Activated CD4-positive, alpha-beta T cell treated with anti-CD3 and anti-CD28 coated beads, Interleukin-2, amount 10 ng/mL, durations not matched to agents 7 days and 5 days (primary cell): ENCODE results near the gene TTN. TPM values are rescaled to one million over a fixed set of nuclear protein-coding genes. Genes with fewer than 3 reads are reported as not detected.

Source experiments
- CTCF ChIA-PET: fragments of 350-600 bp; sonication (Branson Sonifier 250); formaldehyde crosslinking; loops from one replicate; lab custom pipeline; 2021; ENCODE audit warnings: antibody characterized with exemption; lab: Charles Lee
- POLR2A ChIA-PET: fragments of 350-600 bp; sonication (Branson Sonifier 250); formaldehyde crosslinking; loops from one replicate; lab custom pipeline; 2021; ENCODE audit warnings: antibody characterized with exemption; lab: Charles Lee
- DNase-seq: peaks from one replicate; pipeline ENCODE4 v3.0.0-alpha.2; 2020
- H3K27ac Mint-ChIP-seq: one replicate; pipeline ENCODE4 v1.8.0; 2021; ENCODE audit warnings: mild to moderate bottlenecking, moderate library complexity, mixed read lengths
- H3K27me3 Mint-ChIP-seq: one replicate; pipeline ENCODE4 v1.8.0; 2021; ENCODE audit warnings: mixed read lengths
- H3K36me3 Mint-ChIP-seq: one replicate; pipeline ENCODE4 v1.8.0; 2021; ENCODE audit warnings: low read depth, mixed read lengths
- H3K4me1 Mint-ChIP-seq: one replicate; pipeline ENCODE4 v1.8.0; 2021; ENCODE audit warnings: mixed read lengths
- H3K4me3 Mint-ChIP-seq: one replicate; pipeline ENCODE4 v1.8.0; 2021; ENCODE audit warnings: mild to moderate bottlenecking, moderate library complexity, mixed read lengths
- H3K9me3 Mint-ChIP-seq: one replicate; pipeline ENCODE4 v1.8.0; 2021; ENCODE audit warnings: mixed read lengths
- total RNA-seq, 2 experiments: library from RNA; stranded (reverse); gene quantifications; one replicate each; pipeline ENCODE4 v1.2.3, GENCODE V29; 2021

Gene TTN
- total RNA-seq, 2 experiments from 2014 or later: 11.6 to 12.3 TPM

DNA sequence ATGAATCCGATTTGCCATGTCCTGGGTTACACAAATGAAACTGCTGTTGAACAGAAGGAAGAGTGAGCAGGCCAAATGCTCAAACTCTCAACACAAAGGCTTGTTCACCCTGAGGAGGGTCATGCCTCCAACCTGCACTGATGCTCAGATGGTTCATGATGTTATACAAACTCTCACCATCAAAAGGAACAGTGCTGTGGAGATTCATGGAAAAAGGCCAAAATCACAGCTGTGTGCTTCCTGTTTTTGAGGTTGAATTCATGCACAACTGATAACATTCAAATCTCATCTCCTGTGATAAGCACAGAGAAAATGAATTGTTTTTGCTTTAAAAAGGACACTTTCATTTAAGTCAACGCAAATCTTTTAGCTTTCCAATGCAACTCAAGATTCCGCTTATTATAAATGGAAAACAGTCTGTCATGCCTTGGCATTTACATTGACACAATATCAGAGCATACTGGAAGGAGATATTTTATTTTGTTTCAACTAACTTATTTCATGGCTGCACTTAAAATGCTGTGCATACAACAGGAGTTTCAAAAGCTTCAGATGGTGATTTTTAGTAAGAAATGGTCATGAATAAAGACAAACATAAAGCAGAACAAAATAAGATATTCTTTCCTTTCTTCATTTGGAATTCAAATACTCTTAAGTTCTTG, 22.2 kb upstream of the TTN start:
- POLR2A ChIA-PET: no interaction called here

DNA sequence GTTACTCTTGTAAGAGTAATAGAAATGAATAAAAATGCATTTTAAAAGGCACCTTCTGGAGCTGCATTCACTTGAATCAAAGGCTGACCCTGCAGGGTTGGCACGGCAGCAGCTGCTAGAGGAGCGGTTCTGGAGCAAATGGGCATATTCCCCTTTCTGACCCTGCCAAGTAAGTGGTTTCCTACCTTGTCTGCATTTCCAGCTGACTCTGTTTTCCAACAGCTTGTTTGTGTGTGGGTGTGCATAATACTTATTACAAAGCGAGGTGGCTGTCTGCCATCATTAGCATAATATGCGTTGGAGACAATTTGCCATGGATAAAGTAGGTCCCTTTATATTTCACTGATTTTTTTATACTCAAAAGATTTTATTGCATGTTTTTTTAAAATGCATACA, 21.3 kb upstream of the TTN start:
- CTCF ChIA-PET: no interaction called here
- no peak overlapping the region for H3K27ac Mint-ChIP-seq
- no peak overlapping the region for H3K4me3 Mint-ChIP-seq
- no peaks in the 10 kb centered on the region for H3K27me3 Mint-ChIP-seq
- no peaks in the 10 kb centered on the region for H3K9me3 Mint-ChIP-seq
- POLR2A ChIA-PET: no interaction called here
- H3K4me1 Mint-ChIP-seq: peaks cover 13% of the 10 kb centered on the region
- peaks cover 4% of the 10 kb centered on the region for H3K36me3 Mint-ChIP-seq
- DNase-seq: no peak

More for the DNA sequence above, 22.2 kb upstream of the TTN start:
- H3K27me3 Mint-ChIP-seq: no peaks in the 10 kb centered on the region
- peaks cover 4% of the 10 kb centered on the region for H3K36me3 Mint-ChIP-seq
- peaks cover 13% of the 10 kb centered on the region for H3K4me1 Mint-ChIP-seq
- no peaks in the 10 kb centered on the region for H3K9me3 Mint-ChIP-seq
- CTCF ChIA-PET: no interaction called here
- DNase-seq: no peak
- H3K4me3 Mint-ChIP-seq: no peak overlapping the region
- H3K27ac Mint-ChIP-seq: no peak overlapping the region

- peaks cover 4% of the 10 kb centered on the region for H3K36me3 Mint-ChIP-seq
- CTCF ChIA-PET: no interaction called here
- no peak for DNase-seq
- no peak overlapping the region for H3K4me3 Mint-ChIP-seq
- H3K27me3 Mint-ChIP-seq: no peaks in the 10 kb centered on the region
- peaks cover 13% of the 10 kb centered on the region for H3K4me1 Mint-ChIP-seq
- POLR2A ChIA-PET: no interaction called here
- no peak overlapping the region for H3K27ac Mint-ChIP-seq
- H3K9me3 Mint-ChIP-seq: no peaks in the 10 kb centered on the region
Measured at GRCh38 chr2:178827739-178828485, 20.7 kb upstream of the TTN start.

DNA sequence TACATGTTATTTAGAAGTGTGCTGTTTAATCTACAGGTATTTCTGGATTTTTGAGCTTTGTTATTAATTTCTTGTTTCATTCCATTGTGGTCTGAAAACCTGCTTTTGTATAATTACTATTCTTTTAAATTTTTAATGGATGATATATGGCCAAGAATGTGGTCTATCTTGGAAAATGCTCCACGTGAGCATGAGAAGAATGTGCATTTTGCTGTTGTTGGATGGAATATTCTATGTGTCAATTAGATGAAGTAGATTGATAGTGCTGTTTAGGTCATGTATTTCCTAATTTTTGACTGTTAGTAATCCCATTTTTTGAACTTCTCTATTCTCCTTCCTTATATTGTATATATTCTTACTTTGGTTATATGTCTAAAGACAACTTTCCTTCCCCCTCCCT, 19.9 kb upstream of the TTN start:
- Mint-ChIP-seq H3K36me3 (peaks cover 4% of the 10 kb centered on the region), H3K27ac (no peak overlapping the region), H3K4me3 (no peak overlapping the region), H3K4me1 (peaks cover 13% of the 10 kb centered on the region), H3K9me3 (no peaks in the 10 kb centered on the region), H3K27me3 (no peaks in the 10 kb centered on the region)
- ChIA-PET POLR2A (no interaction called here), CTCF (interaction anchor here (1.0 kb wide), 1 partner anchor 36 kb away, joined by 4 read pairs; no protein-coding TSS in a partner anchor)
- DNase-seq: no peak

DNA sequence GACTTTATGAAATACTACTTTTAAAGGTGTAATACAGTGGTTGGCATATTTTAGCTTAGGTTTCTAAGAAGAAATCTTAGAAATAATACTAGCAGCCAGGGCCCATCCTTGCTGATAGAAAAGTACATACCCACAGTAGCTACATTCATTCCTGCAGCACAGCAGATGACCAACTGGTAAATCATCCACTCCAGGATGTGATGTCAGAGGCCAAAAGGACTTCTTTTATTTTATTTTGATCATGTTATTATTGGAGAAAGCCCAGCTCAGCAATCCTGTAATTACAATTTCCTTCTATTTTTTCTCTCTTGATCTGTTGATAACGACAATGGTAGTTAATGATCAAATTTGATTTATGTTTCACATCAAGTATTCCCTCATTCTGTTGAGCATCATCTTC, 18.0 kb upstream of the TTN start:
- no peak for DNase-seq
- H3K4me1 Mint-ChIP-seq: peaks cover 11% of the 10 kb centered on the region
- no peaks in the 10 kb centered on the region for H3K9me3 Mint-ChIP-seq
- no peak overlapping the region for H3K27ac Mint-ChIP-seq
- CTCF ChIA-PET: interaction anchor here (0.6 kb wide), 1 partner anchor 712 kb away, joined by 3 read pairs; no protein-coding TSS in a partner anchor
- POLR2A ChIA-PET: no interaction called here
- H3K27me3 Mint-ChIP-seq: no peaks in the 10 kb centered on the region
- no peak overlapping the region for H3K4me3 Mint-ChIP-seq
- peaks cover 4% of the 10 kb centered on the region for H3K36me3 Mint-ChIP-seq

DNA sequence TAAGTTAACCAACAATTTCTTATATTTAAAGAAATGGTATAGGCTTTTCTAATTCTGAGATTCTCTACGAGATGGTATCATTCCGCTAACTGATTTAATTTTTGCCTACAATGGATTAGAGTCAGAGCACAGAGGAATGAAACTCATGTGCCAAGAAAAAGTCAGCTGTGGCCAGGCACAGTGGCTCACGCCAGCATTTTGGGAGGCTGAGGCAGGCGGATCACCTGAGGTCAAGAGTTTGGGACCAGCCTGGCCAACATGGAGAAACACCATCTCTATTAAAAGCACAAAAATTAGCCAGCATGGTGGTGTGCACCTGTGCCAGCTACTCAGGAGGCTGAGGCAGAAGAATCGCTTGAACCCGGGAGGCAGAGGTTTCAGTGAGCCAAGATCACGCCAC, 17.0 kb upstream of the TTN start:
- Mint-ChIP-seq H3K4me3 (no peak overlapping the region), H3K4me1 (peaks cover 11% of the 10 kb centered on the region), H3K27ac (no peak overlapping the region), H3K27me3 (no peaks in the 10 kb centered on the region), H3K9me3 (no peaks in the 10 kb centered on the region), H3K36me3 (peaks cover 4% of the 10 kb centered on the region)
- no peak for DNase-seq
- POLR2A ChIA-PET: no interaction called here
- CTCF ChIA-PET: no interaction called here

DNA sequence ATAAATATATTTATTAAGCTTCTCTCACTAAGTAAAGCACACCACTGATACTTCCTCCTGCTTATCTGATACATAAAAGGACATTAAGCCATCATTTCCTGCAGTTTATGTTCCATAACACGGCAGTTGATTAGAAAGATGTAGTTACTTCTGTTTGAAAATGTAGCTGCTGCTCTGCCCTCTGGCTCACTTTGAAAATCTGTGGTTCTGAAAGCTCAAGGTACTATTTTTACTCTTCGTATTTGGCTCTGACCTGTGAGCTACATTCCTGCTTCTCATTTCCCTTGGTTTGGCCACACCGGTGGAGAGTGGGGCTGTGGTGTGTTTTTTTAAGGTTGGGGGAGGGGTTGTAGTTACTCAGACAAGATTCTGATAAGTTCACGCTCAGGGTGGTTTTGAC, 12.8 kb upstream of the TTN start:
- no peaks in the 10 kb centered on the region for H3K27me3 Mint-ChIP-seq
- POLR2A ChIA-PET: no interaction called here
- peaks cover 21% of the 10 kb centered on the region for H3K4me1 Mint-ChIP-seq
- DNase-seq: peak; percentile 13
- CTCF ChIA-PET: interaction anchor here (1.4 kb wide), 1 partner anchor 70 kb away, joined by 3 read pairs; no protein-coding TSS in a partner anchor
- H3K9me3 Mint-ChIP-seq: no peaks in the 10 kb centered on the region
- peaks cover 2% of the 10 kb centered on the region for H3K36me3 Mint-ChIP-seq
- peak overlapping the region; percentile 86 for H3K27ac Mint-ChIP-seq
- peak overlapping the region; percentile 17 for H3K4me3 Mint-ChIP-seq

DNA sequence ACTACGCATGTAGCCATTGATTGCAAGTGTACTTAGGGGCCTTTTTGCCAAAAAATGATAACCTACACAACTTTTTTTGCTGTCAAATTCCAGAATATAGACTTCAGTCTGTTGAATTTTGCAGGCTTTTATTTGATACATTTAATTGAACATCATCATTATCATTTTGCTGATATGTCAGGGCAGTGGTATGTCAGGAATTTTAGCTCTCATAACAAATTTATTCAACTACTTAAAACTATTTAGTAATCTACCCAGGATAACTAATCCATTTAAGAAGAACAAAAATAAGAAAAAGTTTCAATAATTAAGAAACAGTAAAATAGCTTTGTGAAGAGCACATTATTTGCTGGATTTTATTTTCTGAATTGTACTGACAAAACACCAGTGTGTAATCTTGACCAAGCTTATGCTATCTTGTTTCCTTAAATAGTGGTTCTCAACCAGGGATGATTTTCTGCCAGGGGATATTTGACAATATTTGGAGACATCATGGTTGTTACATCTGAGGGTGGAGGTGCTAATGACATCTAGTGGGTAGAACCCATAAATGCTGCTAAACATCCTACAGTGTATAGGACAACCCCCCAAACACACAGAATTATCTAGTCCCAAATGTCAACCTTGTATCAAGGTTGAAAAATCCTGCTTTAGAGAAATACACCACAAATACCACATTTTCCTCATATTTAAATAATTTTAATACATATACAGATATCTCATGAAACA, 12.1 kb upstream of the TTN start:
- H3K4me3 Mint-ChIP-seq: no peak overlapping the region
- CTCF ChIA-PET: interaction anchor here (1.4 kb wide), 1 partner anchor 71 kb away, joined by 3 read pairs; no protein-coding TSS in a partner anchor
- no peak for DNase-seq
- H3K9me3 Mint-ChIP-seq: no peaks in the 10 kb centered on the region
- no peaks in the 10 kb centered on the region for H3K27me3 Mint-ChIP-seq
- POLR2A ChIA-PET: no interaction called here
- H3K27ac Mint-ChIP-seq: no peak overlapping the region
- H3K36me3 Mint-ChIP-seq: peaks cover 2% of the 10 kb centered on the region
- H3K4me1 Mint-ChIP-seq: peaks cover 21% of the 10 kb centered on the region

DNA sequence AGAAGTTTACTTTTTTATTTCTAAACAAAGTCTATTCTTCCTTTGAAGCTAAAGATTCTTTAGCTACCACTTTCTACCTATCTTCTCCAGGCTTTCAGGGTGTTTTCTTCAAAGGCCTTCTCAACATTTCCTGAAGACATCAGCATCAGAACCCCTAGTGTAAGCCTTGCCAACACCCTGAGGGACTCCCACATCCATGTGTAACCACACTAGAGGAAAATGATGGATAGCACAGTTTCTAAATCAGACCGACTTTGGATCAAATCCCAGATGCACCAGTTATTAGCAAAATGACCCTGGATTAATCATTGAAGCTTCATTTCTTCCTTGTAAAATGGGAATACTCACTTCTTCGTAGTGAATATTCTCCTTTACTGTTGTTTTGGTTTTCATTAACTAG, 4.7 kb upstream of the TTN start:
- H3K4me1 Mint-ChIP-seq: no peaks in the 10 kb centered on the region
- H3K4me3 Mint-ChIP-seq: no peak overlapping the region
- no peak overlapping the region for H3K27ac Mint-ChIP-seq
- no peaks in the 10 kb centered on the region for H3K27me3 Mint-ChIP-seq
- POLR2A ChIA-PET: no interaction called here
- no peaks in the 10 kb centered on the region for H3K36me3 Mint-ChIP-seq
- no peak for DNase-seq
- CTCF ChIA-PET: no interaction called here
- H3K9me3 Mint-ChIP-seq: no peaks in the 10 kb centered on the region

DNA sequence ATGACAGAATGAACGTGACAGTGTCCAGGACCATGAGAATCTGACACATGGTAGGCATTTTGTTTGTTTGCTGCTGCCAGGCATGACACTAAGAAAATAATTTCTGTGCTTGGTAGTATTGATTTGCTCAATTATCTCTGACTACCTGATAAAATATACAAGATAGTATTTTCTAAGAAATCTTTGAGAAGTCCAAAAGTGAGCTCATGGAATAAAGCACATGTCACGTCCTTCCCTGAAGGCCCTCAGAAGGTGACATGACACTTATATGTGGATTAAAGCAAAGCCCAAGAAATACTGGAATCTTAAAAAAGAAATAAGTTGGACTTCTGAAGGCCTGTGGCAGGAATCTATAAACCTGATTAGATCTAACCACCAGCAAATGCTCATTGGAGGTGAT, 3.8 kb upstream of the TTN start:
- POLR2A ChIA-PET: no interaction called here
- no peak for DNase-seq
- no peak overlapping the region for H3K27ac Mint-ChIP-seq
- no peaks in the 10 kb centered on the region for H3K27me3 Mint-ChIP-seq
- H3K36me3 Mint-ChIP-seq: no peaks in the 10 kb centered on the region
- H3K4me1 Mint-ChIP-seq: no peaks in the 10 kb centered on the region
- CTCF ChIA-PET: no interaction called here
- H3K9me3 Mint-ChIP-seq: no peaks in the 10 kb centered on the region
- H3K4me3 Mint-ChIP-seq: no peak overlapping the region

- no peaks in the 10 kb centered on the region for H3K4me1 Mint-ChIP-seq
- CTCF ChIA-PET: interaction anchor here (0.9 kb wide), 1 partner anchor 17 kb away, joined by 3 read pairs; no protein-coding TSS in a partner anchor
- no peaks in the 10 kb centered on the region for H3K9me3 Mint-ChIP-seq
- POLR2A ChIA-PET: no interaction called here
- H3K27me3 Mint-ChIP-seq: no peaks in the 10 kb centered on the region
- DNase-seq: no peak
- H3K27ac Mint-ChIP-seq: no peak overlapping the region
- H3K4me3 Mint-ChIP-seq: no peak overlapping the region
- no peaks in the 10 kb centered on the region for H3K36me3 Mint-ChIP-seq
Measured at GRCh38 chr2:178810422-178810821, 3.2 kb upstream of the TTN start.

- DNase-seq: no peak
- Mint-ChIP-seq H3K36me3 (no peaks in the 10 kb centered on the region), H3K4me3 (no peak overlapping the region), H3K4me1 (no peaks in the 10 kb centered on the region), H3K9me3 (no peaks in the 10 kb centered on the region), H3K27me3 (no peaks in the 10 kb centered on the region), H3K27ac (no peak overlapping the region)
- CTCF ChIA-PET: no interaction called here
- POLR2A ChIA-PET: no interaction called here
Measured at GRCh38 chr2:178806543-178806942, 680 bp downstream of the TTN start.

GRCh38 chr2:178805457-178805856, 1.8 kb downstream of the TTN start:
- H3K27ac Mint-ChIP-seq: no peak overlapping the region
- no peaks in the 10 kb centered on the region for H3K27me3 Mint-ChIP-seq
- no peaks in the 10 kb centered on the region for H3K36me3 Mint-ChIP-seq
- H3K9me3 Mint-ChIP-seq: no peaks in the 10 kb centered on the region
- no peak for DNase-seq
- H3K4me1 Mint-ChIP-seq: no peaks in the 10 kb centered on the region
- ChIA-PET POLR2A (no interaction called here), CTCF (interaction anchor here (0.7 kb wide), 1 partner anchor 558 kb away, joined by 3 read pairs; no protein-coding TSS in a partner anchor)
- no peak overlapping the region for H3K4me3 Mint-ChIP-seq
